GM23338 (cell line): Measurements from ENCODE around the gene RBM3.

Source experiments
- EZH2phosphoT487 ChIP-seq: fragments of 200-600 bp; sonication (generic); IDR thresholded peaks from one replicate; pipeline ENCODE4 v1.8.1; 2018; ENCODE audit warnings: antibody characterized with exemption; ENCODE audit not compliant: unreplicated experiment
- POLR2AphosphoS5 ChIP-seq: IDR thresholded peaks from 2 replicates; pipeline ENCODE4 v1.6.1; 2016; ENCODE audit warnings: antibody characterized with exemption, low read depth
- TF ChIP-seq, protein P1 (sequence below), 2 experiments: fragments of 200-600 bp in 1 of 2; sonication (generic) in 1 of 2; conservative IDR thresholded peaks; 2 replicates each; pipeline versions ENCODE4 v1.5.1 to v1.6.1; 2016 to 2017; ENCODE audit warnings: antibody characterized with exemption in 2 of 2, low read depth in 2 of 2, mild to moderate bottlenecking in 2 of 2, moderate library complexity in 1 of 2

GRCh38 chrX:48559636-48560035, 14.6 kb upstream of the RBM3 start:
- TF ChIP-seq, protein P1, sequence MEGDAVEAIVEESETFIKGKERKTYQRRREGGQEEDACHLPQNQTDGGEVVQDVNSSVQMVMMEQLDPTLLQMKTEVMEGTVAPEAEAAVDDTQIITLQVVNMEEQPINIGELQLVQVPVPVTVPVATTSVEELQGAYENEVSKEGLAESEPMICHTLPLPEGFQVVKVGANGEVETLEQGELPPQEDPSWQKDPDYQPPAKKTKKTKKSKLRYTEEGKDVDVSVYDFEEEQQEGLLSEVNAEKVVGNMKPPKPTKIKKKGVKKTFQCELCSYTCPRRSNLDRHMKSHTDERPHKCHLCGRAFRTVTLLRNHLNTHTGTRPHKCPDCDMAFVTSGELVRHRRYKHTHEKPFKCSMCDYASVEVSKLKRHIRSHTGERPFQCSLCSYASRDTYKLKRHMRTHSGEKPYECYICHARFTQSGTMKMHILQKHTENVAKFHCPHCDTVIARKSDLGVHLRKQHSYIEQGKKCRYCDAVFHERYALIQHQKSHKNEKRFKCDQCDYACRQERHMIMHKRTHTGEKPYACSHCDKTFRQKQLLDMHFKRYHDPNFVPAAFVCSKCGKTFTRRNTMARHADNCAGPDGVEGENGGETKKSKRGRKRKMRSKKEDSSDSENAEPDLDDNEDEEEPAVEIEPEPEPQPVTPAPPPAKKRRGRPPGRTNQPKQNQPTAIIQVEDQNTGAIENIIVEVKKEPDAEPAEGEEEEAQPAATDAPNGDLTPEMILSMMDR (conservative IDR thresholded peaks at IDR 0.05; ENCODE audit: low read depth in 2 of 2), result no peak
- TF ChIP-seq EZH2phosphoT487 (no peak), POLR2AphosphoS5 (no peak)
